K562 (cell line): ENCODE data around the gene ALG8. TPM values are rescaled to one million over a fixed set of nuclear protein-coding genes. Genes with fewer than 3 reads are reported as not detected.
A peak's percentile ranks its signal among the peaks of the same experiment; 100 is the strongest.

Source experiments
- CBX2 ChIP-seq: fragments of 200-600 bp; sonication (generic); IDR thresholded peaks from one replicate; pipeline ENCODE4 v1.6.1; 2012; ENCODE audit warnings: mild to moderate bottlenecking, low read length, inconsistent platforms; ENCODE audit not compliant: insufficient read depth, poor library complexity, severe bottlenecking
- HIVEP1 ChIP-seq: fragments of 250-450 bp; sonication (Bioruptor Pico); IDR thresholded peaks from 2 replicates; pipeline ENCODE4 v1.4.0; 2020; ENCODE audit warnings: mild to moderate bottlenecking
- HSF4 ChIP-seq: fragments of 250-450 bp; sonication (Bioruptor Pico); IDR thresholded peaks from 2 replicates; pipeline ENCODE4 v2.1.2; 2022; ENCODE audit warnings: mild to moderate bottlenecking, moderate library complexity, borderline replicate concordance
- KLF1 ChIP-seq: fragments of 450-650 bp; IDR thresholded peaks from 2 replicates; pipeline ENCODE4 v1.6.1; 2016; ENCODE audit warnings: missing genetic modification characterization, missing compliant biosample characterization
- MBD2 ChIP-seq: sonication (generic); IDR thresholded peaks from 2 replicates; pipeline ENCODE4 v1.6.1; 2016; ENCODE audit warnings: low read depth, borderline replicate concordance
- RCOR1 ChIP-seq, 2 experiments: IDR thresholded peaks; 2 replicates each; pipeline ENCODE4 v1.6.1; 2012; ENCODE audit warnings: low read depth in 2 of 2, low read length in 2 of 2, borderline replicate concordance in 1 of 2, improper control_type of control experiment in 1 of 2
- SRF ChIP-seq, 2 experiments: fragments of 250-450, 450-650 bp in 1 of 2; sonication (Bioruptor Pico) in 1 of 2; sonication (generic) in 1 of 2; formaldehyde crosslinking; IDR thresholded peaks; 2 replicates each; pipeline versions ENCODE4 v1.5.0 to v1.5.1; 2020 to 2022; ENCODE audit warnings: mild to moderate bottlenecking in 1 of 2, missing genetic modification reagents in 1 of 2
- TAF1 ChIP-seq: IDR thresholded peaks from 2 replicates; pipeline ENCODE4 v1.6.1; 2011; ENCODE audit warnings: mild to moderate bottlenecking, low read length, moderate library complexity; ENCODE audit not compliant: insufficient read depth, control insufficient read depth, severe bottlenecking; ENCODE audit errors: extremely low read depth
- TAF7 ChIP-seq: fragments of 450-650 bp; IDR thresholded peaks from 2 replicates; pipeline ENCODE4 v1.6.1; 2016; ENCODE audit warnings: missing genetic modification characterization, missing compliant biosample characterization
- ZNF696 ChIP-seq: fragments of 250-450 bp; sonication (Bioruptor Pico); conservative IDR thresholded peaks from 2 replicates; pipeline ENCODE4 v1.4.0; 2020; ENCODE audit warnings: mild to moderate bottlenecking, moderate library complexity
- ZNF766 ChIP-seq: fragments of 200-800 bp; sonication (Bioruptor generic); conservative IDR thresholded peaks from 2 replicates; pipeline ENCODE4 v1.6.1; 2016; ENCODE audit warnings: missing genetic modification characterization, missing compliant biosample characterization
- polyA plus RNA-seq, 8 experiments: library from polyadenylated mRNA; depleted of rRNA in 4 of 8; stranded (reverse) in 5 of 8; unstranded in 3 of 8; fragments of >200 nt; fragmentation: Nextera tagmentation in 2 of 8; fragmentation: Illumina TruSeq in 1 of 8; extraction: Ambion mirVana in 2 of 8; extraction: Trizol in 1 of 8; gene quantifications; 2 replicates each; pipeline versions ENCODE4 v1.2.1 to v1.2.3, GENCODE V29; 2011 to 2014; ENCODE audit warnings: inconsistent platforms in 1 of 8, missing spikeins in 1 of 8
- total RNA-seq, 7 experiments: library from RNA; depleted of rRNA in 6 of 7; stranded (reverse); fragments of >200 nt in 6 of 7; fragmentation: Illumina TruSeq in 2 of 7; extraction: Trizol in 2 of 7; gene quantifications; 2 replicates each; pipeline versions ENCODE4 v1.2.1 to v1.2.3, GENCODE V29; 2011 to 2021; ENCODE audit warnings: low replicate concordance in 1 of 7
- TF ChIP-seq, protein P1 (sequence below): fragments of 450-650 bp; formaldehyde crosslinking; IDR thresholded peaks from 2 replicates; pipeline ENCODE4 v1.4.0; 2020; ENCODE audit warnings: mild to moderate bottlenecking, moderate library complexity
- TF ChIP-seq, protein P2 (sequence below): fragments of 450-650 bp; IDR thresholded peaks from 2 replicates; pipeline ENCODE4 v1.6.1; 2017; ENCODE audit warnings: antibody characterized with exemption
- TF ChIP-seq, protein P3 (sequence below), 2 experiments: fragments of 450-650 bp in 1 of 2; IDR thresholded peaks; 2 replicates each; pipeline ENCODE4 v1.6.1; 2011 to 2017; ENCODE audit warnings: low read depth in 2 of 2, antibody characterized with exemption in 1 of 2, borderline replicate concordance in 1 of 2, low read length in 1 of 2, mild to moderate bottlenecking in 1 of 2, mixed read lengths in 1 of 2; ENCODE audit not compliant: control insufficient read depth in 1 of 2
- TF ChIP-seq, protein P4 (sequence below): fragments of 450-650 bp; IDR thresholded peaks from 2 replicates; pipeline ENCODE4 v1.6.1; 2016; ENCODE audit warnings: antibody characterized with exemption

ALG8 gene
- total and polyA plus RNA-seq, 9 of the 15 experiments (the other 6 are each of a cell fraction or from before 2014, with no cell fraction given) = 59.3 to 189 (median 106) TPM

DNA sequence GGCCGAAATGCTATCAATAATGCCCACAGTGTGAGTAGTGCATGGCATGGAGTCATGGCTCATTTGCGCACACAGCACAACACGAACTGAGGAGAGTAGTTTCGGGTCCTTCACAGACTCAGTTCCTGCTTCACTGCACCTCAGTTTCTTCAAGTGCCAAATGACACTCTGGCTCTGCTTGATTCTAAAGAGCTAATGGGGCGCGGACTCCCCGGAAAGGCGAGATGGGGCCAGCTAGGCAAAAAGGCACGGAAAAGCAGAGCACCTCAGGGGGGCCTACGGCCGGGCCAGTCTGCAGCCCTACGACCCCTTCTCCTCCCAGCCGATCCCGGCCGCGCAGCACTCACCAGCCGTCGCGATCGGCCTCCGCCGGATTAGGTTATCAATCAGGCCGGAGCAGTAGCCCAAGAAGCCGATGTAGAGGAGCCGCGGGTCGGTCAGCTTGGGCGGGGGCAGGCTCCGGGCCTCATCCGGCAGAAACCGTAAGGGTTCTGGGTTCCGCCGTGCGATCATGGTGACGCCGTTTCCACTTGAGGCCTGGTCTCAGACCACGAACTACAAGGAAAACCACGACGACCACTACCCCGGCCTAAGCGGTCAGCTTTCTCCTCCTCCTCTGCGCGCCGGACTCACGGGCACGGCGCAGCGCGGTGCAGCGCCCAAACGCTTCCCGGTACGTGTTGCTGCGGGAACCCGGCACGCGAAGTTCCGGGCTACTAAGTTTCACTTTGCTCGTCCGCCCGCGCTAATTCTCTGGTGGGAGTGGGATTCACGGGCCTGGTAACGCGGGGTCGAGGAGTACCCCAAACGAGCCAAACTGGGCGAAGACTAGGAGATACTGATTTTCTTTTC lies 60.0 kb downstream of the ALG8 start, which contains the start of gene NDUFC2 (continued):
- TF ChIP-seq, protein P1, sequence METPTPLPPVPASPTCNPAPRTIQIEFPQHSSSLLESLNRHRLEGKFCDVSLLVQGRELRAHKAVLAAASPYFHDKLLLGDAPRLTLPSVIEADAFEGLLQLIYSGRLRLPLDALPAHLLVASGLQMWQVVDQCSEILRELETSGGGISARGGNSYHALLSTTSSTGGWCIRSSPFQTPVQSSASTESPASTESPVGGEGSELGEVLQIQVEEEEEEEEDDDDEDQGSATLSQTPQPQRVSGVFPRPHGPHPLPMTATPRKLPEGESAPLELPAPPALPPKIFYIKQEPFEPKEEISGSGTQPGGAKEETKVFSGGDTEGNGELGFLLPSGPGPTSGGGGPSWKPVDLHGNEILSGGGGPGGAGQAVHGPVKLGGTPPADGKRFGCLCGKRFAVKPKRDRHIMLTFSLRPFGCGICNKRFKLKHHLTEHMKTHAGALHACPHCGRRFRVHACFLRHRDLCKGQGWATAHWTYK (CRISPR knock-in tag) = peak; percentile 65; the same call in 1 of the 2 replicates
- TF ChIP-seq, protein P2, sequence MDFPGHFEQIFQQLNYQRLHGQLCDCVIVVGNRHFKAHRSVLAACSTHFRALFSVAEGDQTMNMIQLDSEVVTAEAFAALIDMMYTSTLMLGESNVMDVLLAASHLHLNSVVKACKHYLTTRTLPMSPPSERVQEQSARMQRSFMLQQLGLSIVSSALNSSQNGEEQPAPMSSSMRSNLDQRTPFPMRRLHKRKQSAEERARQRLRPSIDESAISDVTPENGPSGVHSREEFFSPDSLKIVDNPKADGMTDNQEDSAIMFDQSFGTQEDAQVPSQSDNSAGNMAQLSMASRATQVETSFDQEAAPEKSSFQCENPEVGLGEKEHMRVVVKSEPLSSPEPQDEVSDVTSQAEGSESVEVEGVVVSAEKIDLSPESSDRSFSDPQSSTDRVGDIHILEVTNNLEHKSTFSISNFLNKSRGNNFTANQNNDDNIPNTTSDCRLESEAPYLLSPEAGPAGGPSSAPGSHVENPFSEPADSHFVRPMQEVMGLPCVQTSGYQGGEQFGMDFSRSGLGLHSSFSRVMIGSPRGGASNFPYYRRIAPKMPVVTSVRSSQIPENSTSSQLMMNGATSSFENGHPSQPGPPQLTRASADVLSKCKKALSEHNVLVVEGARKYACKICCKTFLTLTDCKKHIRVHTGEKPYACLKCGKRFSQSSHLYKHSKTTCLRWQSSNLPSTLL = no peak
- TF ChIP-seq MBD2 = peak; percentile 30; the same call in 1 of the 2 replicates
- peak in 1 of 2 experiments; percentile 52; a peak in 2 of 4 replicates for TF ChIP-seq SRF (CRISPR knock-in tag; IDR thresholded peaks at IDR 0.05)
- no peak for TF ChIP-seq HIVEP1 (CRISPR knock-in tag)
- TF ChIP-seq CBX2 = no peak
- TF ChIP-seq, protein P3, sequence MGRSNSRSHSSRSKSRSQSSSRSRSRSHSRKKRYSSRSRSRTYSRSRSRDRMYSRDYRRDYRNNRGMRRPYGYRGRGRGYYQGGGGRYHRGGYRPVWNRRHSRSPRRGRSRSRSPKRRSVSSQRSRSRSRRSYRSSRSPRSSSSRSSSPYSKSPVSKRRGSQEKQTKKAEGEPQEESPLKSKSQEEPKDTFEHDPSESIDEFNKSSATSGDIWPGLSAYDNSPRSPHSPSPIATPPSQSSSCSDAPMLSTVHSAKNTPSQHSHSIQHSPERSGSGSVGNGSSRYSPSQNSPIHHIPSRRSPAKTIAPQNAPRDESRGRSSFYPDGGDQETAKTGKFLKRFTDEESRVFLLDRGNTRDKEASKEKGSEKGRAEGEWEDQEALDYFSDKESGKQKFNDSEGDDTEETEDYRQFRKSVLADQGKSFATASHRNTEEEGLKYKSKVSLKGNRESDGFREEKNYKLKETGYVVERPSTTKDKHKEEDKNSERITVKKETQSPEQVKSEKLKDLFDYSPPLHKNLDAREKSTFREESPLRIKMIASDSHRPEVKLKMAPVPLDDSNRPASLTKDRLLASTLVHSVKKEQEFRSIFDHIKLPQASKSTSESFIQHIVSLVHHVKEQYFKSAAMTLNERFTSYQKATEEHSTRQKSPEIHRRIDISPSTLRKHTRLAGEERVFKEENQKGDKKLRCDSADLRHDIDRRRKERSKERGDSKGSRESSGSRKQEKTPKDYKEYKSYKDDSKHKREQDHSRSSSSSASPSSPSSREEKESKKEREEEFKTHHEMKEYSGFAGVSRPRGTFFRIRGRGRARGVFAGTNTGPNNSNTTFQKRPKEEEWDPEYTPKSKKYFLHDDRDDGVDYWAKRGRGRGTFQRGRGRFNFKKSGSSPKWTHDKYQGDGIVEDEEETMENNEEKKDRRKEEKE (IDR thresholded peaks at IDR 0.05; ENCODE audit: borderline replicate concordance in 1 of 2, control insufficient read depth in 1 of 2, low read depth in 2 of 2, low read length in 1 of 2) = peak in 1 of 2 experiments; percentile 97; a peak in 2 of 4 replicates
- TF ChIP-seq RCOR1 (IDR thresholded peaks at IDR 0.05; ENCODE audit: borderline replicate concordance in 1 of 2, low read depth in 2 of 2, low read length in 2 of 2) = peak; percentile 40 to 85; a peak in 2 of 4 replicates
- peak; percentile 99 for TF ChIP-seq TAF1
- TF ChIP-seq, protein P4, sequence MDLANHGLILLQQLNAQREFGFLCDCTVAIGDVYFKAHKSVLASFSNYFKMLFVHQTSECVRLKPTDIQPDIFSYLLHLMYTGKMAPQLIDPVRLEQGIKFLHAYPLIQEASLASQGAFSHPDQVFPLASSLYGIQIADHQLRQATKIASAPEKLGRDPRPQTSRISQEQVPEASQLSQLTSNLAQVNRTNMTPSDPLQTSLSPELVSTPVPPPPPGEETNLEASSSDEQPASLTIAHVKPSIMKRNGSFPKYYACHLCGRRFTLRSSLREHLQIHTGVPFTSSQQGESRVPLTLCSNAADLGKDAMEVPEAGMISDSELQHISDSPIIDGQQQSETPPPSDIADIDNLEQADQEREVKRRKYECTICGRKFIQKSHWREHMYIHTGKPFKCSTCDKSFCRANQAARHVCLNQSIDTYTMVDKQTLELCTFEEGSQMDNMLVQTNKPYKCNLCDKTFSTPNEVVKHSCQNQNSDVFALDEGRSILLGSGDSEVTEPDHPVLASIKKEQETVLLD = peak; percentile 97
- no peak for TF ChIP-seq KLF1
- 0 out of 2 replicates have a peak, but pooled peaks have one; percentile 42 for TF ChIP-seq ZNF766 (CRISPR knock-in tag)
- no peak for TF ChIP-seq HSF4
- peak; percentile 70 for TF ChIP-seq TAF7 (tag)
- no peak for TF ChIP-seq ZNF696 (CRISPR knock-in tag)
